ENCODE data around the gene NAV3. TPM values are rescaled to one million over a fixed set of nuclear protein-coding genes. Genes with fewer than 3 reads are reported as not detected.

NAV3 gene
- polyA plus RNA-seq, 1 donor from 2014 or later = 36.9 TPM

DNA sequence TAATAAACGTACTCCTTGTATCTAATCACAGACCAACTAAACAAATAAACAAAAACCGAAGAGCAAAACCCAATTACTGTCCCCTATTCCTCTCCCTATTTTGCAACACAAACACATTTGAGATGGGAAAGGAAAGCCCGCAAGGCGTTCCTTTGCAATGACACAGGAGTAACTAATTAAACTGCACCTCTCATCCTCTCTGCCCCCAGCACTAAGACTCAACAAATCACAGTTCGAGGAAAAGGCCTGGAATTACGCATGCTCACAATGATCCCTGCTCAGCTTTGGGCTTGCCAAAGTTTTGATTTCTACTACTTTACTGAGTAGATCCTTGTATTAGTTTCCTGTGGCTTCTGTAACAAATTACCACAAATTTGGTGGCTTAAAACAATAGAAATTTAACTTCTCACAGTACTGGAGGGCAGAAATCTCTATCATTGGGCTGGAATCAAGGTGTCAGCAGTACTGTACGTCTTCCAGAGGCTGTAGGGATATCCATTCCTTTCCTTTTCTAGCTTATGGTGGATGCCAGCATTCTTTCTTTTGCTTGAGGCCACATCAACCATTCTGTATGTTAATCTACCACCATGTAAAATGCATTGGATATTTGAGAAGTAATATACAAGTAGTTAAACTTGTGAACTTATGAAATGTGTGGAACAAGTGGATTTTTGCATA lies 123.0 kb downstream of the NAV3 start:
- no peak overlapping the region for H3K9ac ChIP-seq (ENCODE audit: low read length)
- no peak overlapping the region for H3K4me2 ChIP-seq (ENCODE audit: low read length)
- H3K9me2 ChIP-seq (ENCODE audit: insufficient read depth, low read length) = no peaks in the 10 kb centered on the region
- TF ChIP-seq, protein P1, sequence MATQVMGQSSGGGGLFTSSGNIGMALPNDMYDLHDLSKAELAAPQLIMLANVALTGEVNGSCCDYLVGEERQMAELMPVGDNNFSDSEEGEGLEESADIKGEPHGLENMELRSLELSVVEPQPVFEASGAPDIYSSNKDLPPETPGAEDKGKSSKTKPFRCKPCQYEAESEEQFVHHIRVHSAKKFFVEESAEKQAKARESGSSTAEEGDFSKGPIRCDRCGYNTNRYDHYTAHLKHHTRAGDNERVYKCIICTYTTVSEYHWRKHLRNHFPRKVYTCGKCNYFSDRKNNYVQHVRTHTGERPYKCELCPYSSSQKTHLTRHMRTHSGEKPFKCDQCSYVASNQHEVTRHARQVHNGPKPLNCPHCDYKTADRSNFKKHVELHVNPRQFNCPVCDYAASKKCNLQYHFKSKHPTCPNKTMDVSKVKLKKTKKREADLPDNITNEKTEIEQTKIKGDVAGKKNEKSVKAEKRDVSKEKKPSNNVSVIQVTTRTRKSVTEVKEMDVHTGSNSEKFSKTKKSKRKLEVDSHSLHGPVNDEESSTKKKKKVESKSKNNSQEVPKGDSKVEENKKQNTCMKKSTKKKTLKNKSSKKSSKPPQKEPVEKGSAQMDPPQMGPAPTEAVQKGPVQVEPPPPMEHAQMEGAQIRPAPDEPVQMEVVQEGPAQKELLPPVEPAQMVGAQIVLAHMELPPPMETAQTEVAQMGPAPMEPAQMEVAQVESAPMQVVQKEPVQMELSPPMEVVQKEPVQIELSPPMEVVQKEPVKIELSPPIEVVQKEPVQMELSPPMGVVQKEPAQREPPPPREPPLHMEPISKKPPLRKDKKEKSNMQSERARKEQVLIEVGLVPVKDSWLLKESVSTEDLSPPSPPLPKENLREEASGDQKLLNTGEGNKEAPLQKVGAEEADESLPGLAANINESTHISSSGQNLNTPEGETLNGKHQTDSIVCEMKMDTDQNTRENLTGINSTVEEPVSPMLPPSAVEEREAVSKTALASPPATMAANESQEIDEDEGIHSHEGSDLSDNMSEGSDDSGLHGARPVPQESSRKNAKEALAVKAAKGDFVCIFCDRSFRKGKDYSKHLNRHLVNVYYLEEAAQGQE (IDR thresholded peaks at IDR 0.05; ENCODE audit: borderline replicate concordance) = no peak
- no peak for TF ChIP-seq EP300 (conservative IDR thresholded peaks at IDR 0.05; ENCODE audit: poor library complexity, severe bottlenecking)
- no peak overlapping the region for H3K27ac ChIP-seq (ENCODE audit: low read length)
- no peaks in the 10 kb centered on the region for H3K36me3 ChIP-seq (ENCODE audit: insufficient read depth, low read length)
- H3F3A ChIP-seq (ENCODE audit: insufficient read depth, low read length, poor library complexity, severe bottlenecking) = no peaks in the 10 kb centered on the region
- H4K20me1 ChIP-seq (ENCODE audit: insufficient read depth) = no peaks in the 10 kb centered on the region
- no peaks in the 10 kb centered on the region for H3K27me3 ChIP-seq (ENCODE audit: insufficient read depth, low read depth, low read length)
- H3K9me3 ChIP-seq (ENCODE audit: low read length) = no peaks in the 10 kb centered on the region
- no peaks in the 10 kb centered on the region for H3K79me2 ChIP-seq (replicated peaks; ENCODE audit: insufficient read depth, low read length)
- H2AFZ ChIP-seq (ENCODE audit: low read depth, low read length) = no peak overlapping the region
- H3K4me3 ChIP-seq (ENCODE audit: low read length) = no peak overlapping the region

DNA sequence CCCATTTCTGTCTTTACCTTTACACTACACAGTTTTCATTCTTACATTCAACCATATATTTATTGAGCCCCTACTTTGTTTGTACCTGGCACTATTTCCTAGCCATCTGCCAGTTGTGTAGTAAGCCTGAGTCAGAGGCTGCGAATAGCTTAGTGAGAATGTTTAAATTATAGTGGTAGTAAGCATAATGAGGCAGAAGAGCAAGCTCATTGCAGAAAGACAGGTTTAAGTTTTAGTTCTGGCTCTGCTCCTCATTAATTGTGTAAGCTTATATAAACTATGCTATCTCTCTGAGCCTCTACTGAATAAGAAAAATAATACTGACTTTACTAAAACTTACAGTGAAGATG lies 123.5 kb downstream of the NAV3 start:
- Histone ChIP-seq H2AFZ (ENCODE audit: low read depth, low read length) (no peak overlapping the region), H3K4me2 (ENCODE audit: low read length) (no peak overlapping the region), H3K79me2 (replicated peaks; ENCODE audit: insufficient read depth, low read length) (no peaks in the 10 kb centered on the region), H4K20me1 (ENCODE audit: insufficient read depth) (no peaks in the 10 kb centered on the region), H3K4me3 (ENCODE audit: low read length) (no peak overlapping the region), H3K9me3 (ENCODE audit: low read length) (no peaks in the 10 kb centered on the region), H3K36me3 (ENCODE audit: insufficient read depth, low read length) (no peaks in the 10 kb centered on the region), H3K27me3 (ENCODE audit: insufficient read depth, low read depth, low read length) (no peaks in the 10 kb centered on the region), H3F3A (ENCODE audit: insufficient read depth, low read length, poor library complexity, severe bottlenecking) (no peaks in the 10 kb centered on the region), H3K9ac (ENCODE audit: low read length) (no peak overlapping the region), H3K9me2 (ENCODE audit: insufficient read depth, low read length) (no peaks in the 10 kb centered on the region), H3K27ac (ENCODE audit: low read length) (no peak overlapping the region)
- TF ChIP-seq POLR2AphosphoS5 (IDR thresholded peaks at IDR 0.05) (no peak), RAD21 (conservative IDR thresholded peaks at IDR 0.05) (no peak), EZH2 (IDR thresholded peaks at IDR 0.05; ENCODE audit: borderline replicate concordance, insufficient read depth, low read length, poor library complexity, severe bottlenecking) (no peak), SMC3 (conservative IDR thresholded peaks at IDR 0.05; ENCODE audit: poor library complexity) (no peak), TAF1 (IDR thresholded peaks at IDR 0.05; ENCODE audit: low read depth) (no peak), MXI1 (conservative IDR thresholded peaks at IDR 0.05; ENCODE audit: poor library complexity, severe bottlenecking) (no peak), EP300 (conservative IDR thresholded peaks at IDR 0.05; ENCODE audit: poor library complexity, severe bottlenecking) (no peak)
- TF ChIP-seq, protein P2, sequence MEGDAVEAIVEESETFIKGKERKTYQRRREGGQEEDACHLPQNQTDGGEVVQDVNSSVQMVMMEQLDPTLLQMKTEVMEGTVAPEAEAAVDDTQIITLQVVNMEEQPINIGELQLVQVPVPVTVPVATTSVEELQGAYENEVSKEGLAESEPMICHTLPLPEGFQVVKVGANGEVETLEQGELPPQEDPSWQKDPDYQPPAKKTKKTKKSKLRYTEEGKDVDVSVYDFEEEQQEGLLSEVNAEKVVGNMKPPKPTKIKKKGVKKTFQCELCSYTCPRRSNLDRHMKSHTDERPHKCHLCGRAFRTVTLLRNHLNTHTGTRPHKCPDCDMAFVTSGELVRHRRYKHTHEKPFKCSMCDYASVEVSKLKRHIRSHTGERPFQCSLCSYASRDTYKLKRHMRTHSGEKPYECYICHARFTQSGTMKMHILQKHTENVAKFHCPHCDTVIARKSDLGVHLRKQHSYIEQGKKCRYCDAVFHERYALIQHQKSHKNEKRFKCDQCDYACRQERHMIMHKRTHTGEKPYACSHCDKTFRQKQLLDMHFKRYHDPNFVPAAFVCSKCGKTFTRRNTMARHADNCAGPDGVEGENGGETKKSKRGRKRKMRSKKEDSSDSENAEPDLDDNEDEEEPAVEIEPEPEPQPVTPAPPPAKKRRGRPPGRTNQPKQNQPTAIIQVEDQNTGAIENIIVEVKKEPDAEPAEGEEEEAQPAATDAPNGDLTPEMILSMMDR (IDR thresholded peaks at IDR 0.05; ENCODE audit: poor library complexity, severe bottlenecking) = no peak
- TF ChIP-seq, protein P1 (IDR thresholded peaks at IDR 0.05; ENCODE audit: borderline replicate concordance) = no peak

Measured in neural cell (in vitro differentiated cells).